Esophagus squamous epithelium (tissue), 4 donors: ENCODE measurements around the gene MAML3.

Experiments
- CTCF ChIP-seq, 6 experiments: fragments of 450-650 bp in 4 of 6; fragments of 200-600 bp in 2 of 6; sonication (generic) in 2 of 6; IDR thresholded peaks; one replicate each; pipeline ENCODE4 v1.5.1; 2016 to 2019; ENCODE audit warnings: antibody characterized with exemption in 6 of 6, mild to moderate bottlenecking in 4 of 6, moderate library complexity in 4 of 6
- POLR2A ChIP-seq, 4 donors: fragments of 450-650 bp; IDR thresholded peaks; one replicate each; pipeline ENCODE4 v1.6.1; 2017; ENCODE audit warnings: antibody characterized with exemption in 4 of 4, mild to moderate bottlenecking in 4 of 4, moderate library complexity in 3 of 4

GRCh38 chr4:139968831-139969230 lies 185.2 kb downstream of the MAML3 start:
- no peak for TF ChIP-seq CTCF (IDR thresholded peaks at IDR 0.05)
- TF ChIP-seq POLR2A (IDR thresholded peaks at IDR 0.05), result no peak
